DMS53 (cell line): ENCODE results near the gene MRPL36.

Experiments
- DNase-seq: peaks from one replicate; lab custom pipeline; 2025; lab: John Stamatoyannopoulos, UW

Gene MRPL36

DNA sequence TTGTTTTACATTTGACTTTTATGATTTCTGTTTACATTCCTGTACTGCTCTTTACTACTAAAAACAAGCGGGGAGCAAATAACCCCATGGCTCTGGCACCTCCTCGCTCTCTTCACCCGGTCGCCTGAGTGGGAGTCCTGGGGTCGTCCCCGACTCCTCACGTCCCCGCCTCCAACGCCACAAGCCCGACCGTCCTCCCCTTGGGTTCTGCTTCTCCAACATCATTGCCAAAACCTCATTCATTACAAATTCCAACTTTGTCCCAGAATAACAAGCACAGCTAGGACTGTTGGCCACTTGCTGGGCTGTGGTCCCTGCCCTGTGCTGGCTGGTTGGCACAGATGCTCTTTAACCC, 35.1 kb downstream of the MRPL36 start:
- no peak for DNase-seq

DNA sequence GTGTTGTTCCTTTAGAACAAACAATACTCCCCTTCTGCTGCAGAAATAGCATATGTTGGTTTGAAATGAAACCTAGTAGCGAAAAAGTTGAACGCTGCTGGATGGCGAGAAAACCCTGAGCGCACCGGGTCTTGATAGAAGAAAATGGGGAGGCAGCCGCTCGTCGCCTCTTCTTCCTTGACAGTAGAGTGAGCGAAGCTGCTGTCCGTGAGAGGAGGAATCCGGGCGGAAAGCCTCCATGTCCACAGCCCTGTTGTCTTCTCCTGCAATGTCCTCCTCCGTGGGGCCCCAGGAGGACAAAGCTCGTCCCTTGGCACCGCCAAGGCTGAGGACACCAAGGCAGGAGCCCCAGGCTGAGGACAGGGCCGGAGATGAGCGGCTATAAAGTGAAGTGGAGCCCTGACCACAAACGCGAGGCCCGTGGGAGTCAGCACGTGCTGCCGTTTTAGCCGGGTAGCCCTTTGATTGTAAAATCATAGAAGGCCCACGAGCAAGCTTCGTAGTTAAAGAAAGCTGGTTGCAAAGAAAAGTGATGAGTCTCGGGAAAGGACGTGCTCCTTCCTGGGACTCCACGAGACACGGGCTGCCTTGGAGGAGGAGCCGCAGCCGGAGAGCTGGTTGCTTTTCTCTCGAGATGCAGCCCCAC, 35.6 kb downstream of the MRPL36 start:
- DNase-seq, result no peak

DNA sequence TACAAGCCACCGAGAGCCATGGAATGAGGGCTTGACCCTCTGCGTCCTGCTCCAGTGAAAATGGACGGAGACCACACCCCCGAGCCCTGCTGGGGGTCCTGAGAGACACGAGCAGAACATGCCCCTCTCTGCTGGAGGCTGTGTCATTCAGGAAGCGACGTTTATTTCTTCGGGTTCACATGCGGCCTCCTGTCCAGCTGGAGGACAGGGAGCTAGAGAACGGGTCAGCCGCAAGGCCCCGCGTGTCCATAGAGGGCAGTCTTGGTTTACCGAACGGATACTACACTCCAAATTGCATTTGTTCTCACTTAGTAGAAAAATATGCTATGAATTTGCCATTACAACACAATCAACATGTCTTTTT, 36.1 kb downstream of the MRPL36 start:
- peak; percentile 68 for DNase-seq

DNA sequence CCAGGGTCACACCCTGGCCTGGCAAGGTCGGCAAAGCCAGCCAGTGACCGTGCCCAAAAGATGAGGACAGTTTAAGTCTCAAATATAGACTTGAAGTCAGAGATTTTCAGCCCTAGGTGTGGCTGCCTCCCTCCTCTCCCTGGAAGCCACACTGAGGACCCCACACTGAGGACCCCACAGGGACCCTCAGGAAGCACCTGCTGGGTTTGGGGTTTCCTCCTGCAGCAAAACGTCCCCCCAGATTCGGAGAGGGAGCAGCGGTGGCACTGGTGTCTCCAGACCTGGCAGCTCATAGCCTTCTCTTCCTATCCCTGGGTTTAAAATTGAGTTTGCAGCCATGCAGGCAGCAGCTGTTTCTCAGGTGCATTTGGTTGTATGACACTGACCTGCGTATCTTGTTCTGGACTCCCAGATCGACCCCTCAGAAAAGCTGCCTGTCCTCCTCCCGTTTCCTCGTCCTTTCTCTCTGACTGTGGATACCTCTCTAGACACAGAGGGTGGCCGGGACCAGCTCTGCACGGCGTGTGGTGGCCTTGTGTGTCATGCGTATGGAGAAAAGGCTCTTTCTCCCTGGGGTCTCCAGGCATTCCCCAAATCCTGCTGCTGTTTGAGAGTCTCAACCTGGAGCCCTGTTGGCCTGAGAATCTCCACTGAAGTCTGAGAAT, 36.6 kb downstream of the MRPL36 start:
- no peak for DNase-seq

DNA sequence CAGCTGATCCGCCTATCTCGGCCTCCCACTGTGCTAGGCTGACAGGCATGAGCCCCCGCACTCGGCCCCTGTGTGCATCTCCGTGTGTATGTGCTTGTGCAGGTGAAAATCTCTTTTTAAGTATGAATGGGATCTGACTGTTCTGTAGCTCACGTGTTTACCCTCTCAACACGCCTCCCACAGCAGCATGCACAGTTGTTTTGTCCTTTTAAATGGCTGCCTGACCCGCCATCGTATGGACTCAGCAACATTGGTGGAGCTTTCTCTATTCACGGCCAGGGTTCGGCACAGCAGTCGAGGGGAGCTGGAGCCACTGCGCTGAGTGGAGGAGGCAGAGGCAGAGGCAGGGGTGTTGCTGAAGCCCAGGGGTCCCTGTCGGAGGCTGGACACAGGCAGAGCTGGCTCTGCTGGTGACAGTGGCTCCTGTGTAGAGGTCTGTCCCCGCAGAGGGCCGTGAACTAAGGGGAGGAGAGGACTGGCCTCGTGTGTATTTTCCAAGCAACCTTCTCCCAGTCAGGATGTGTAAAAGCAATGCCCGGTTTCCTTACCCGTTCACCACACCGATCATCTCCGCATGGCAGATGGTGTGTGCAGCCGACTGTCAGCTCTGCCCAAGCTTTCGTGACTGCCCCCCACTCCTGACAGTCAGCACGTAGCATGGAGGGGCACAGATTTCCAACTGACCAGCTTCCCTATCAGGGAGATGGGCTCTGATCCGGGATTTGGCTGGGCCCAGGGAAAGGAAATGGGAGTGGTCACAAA, 37.3 kb downstream of the MRPL36 start:
- no peak for DNase-seq

DNA sequence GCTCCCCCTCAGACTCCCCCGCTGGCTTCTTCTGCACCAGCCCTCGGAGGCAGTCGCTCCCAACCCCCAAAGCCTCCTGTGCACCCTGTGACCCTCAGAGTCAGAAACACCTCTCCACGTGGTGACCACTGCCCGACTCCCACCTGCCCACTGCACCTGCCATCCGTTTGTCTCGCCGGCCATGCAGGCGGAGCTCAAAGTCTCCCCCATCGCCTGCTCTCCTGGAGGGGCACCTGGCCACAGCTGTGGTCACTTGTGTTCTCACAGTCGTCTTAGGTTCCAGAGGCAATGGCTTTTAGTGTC, 38.2 kb downstream of the MRPL36 start:
- DNase-seq, result no peak

DNA sequence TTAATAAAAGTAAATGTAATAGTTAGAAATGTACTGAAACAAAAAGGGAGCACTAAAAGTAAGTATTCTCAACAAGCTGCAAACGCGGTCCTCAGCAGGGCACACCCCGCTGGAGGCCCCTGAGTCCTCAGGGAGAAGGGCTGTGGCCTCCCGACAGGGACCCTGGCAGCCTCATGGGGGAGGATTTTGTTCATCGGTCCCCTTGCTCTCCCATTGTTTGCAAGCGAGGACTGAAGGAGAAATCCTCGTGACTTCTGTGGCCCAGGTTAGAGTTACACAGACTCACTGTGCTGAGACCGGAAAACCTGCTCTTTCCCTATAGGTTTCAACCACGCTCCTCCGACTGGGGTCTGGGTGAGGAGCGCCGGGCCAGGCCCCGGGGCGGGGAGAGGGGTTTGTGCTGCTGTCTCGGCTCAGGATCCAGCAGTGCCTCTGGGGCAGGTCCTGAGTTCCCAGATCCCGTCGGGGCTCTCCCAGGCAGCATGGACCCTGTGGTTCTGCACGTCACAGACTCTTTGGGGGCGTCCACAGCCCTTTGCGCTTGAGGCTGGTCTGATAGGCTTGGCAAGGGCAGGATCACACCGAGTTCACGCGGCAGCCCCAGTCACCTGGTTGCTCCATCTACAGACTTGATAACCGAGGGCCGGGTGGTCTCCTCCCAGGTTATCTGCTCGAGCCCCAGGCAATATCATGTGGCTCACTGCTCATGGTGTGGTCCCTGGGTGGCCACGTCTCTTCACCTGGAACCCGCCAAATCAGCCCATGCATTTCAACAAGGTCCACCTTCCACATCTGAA, 38.8 kb downstream of the MRPL36 start:
- no peak for DNase-seq

DNA sequence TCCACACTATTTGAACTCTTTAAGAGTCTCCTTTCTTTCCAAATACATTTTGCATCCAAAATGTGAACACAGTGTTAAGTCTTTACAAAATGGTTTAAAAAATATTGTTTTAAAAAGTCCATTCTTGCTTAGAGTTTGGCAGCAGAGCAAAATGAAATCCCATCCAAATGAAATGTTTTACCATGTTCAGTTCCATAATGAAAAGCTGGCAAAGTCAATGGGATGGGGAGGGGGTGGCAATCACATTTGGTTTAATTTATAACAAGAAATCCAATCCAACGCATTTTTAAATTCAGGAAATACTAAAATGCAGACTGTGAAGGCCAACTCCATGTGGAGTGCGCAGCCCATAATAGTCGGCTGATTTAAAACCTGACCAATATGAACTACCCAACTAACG, 39.4 kb downstream of the MRPL36 start:
- no peak for DNase-seq

DNA sequence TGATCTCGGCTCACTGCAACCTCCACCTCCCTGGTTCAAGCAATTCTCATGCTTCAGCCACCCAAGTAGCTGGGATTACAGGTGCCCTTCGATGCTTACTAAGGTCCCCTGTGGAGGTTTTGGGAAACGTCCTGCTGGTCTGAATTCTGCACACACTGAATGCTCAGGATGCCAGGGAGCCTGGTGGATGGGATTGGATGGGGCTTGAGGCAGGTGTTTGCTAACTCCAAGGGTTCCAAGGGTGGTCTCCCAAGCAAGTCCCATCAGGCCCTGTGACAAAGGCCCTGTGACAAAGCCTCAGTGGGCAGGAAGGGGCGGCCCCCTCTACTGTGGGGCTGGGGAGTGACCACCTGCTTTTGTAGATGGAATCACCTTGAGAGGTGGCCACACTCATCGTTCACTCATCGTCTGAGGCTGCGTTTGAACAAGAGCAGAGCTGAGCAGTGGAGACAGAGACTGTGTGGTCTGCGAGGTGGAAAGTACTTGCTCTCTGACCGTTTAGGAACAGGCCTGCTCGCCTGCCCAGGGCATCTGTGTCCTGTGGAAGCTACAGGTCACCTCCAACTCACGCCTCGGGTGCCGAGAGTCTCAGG, 40.2 kb downstream of the MRPL36 start:
- no peak for DNase-seq

DNA sequence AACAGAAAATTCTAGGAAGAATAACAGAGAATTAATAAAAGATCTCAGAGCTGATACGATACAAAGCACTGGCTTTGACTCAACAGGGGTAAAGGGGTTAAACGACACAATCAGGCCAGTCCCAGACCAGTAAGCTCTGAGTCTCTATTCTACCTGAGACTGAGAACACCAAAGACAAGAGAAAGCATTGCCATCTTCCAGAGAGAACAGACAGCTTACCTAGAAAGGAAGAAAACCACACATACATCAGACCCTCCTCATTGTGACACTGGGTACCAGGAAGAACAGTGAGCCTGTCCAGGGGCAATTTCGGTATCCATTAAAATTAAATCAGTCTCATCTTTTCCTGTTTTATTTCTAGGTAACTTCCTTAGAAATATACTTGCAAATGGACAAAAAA, 41.1 kb downstream of the MRPL36 start:
- DNase-seq, result no peak

DNA sequence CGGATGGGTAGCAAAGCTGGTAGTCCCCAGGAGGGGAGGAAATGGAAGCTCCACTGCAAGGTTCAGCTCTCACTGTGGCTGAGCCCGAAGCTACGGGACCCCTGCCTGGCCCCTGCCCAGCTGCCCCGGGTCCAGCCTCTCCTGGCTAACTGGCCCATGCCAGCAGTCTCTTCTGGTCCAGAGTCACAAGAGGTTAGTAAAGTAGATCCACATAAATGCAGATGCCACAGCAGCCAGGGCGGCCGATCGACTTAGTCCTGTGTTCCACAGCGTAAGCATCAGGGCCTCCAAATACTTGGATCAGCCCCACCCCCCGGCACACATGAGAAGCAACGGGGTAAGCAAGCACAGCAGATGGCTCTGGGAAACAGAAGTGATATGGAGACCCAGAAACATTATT, 42.1 kb downstream of the MRPL36 start:
- no peak for DNase-seq

DNA sequence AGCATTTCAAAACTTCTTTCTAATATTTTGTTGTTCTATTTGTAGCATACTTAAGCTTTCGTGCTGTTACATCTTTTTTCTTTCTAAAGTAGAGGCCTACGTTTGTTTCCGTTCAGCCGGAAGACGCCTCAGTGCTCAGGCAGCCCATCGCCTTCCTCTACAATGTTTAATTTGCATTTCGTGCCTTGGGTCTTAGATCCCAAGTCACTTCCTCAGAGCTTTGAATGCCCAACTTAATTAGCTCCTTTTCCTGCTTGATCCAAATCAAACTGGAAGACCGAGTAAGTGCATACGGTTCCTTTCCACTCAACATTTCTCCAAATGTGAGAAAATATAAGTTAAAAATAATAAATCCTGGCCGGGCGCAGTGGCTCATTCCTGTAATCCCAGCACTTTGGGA, 43.2 kb downstream of the MRPL36 start:
- no peak for DNase-seq

DNA sequence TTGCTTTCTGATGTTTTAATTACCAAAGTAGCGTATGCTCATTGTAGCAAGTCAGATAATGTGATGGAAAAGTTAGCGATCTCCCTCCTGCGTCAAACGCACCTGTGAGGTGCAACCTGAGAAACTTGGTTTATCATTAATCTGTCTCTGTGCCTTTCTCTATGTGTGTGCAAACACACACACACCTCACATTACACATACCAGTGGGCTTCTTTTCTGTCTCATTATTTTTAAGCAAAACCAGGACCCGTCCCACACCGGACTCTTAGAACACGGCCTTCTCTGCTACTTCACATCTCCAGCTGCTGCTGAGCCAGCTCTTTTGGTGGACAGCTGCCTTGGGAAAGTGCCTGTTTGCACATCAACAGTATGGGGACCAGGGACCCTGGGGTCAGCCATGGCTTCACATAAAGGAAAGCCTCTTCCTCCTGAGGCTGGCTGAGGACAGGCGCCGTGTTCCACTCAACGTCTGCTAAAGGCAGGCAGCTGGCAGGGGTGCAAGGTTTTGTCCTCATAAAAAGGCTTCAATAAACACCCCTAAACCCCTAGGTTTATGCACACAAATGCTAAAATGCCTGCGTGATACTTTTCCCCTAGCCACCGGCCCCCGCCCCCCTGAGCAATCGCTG, 44.2 kb downstream of the MRPL36 start:
- DNase-seq, result no peak

DNA sequence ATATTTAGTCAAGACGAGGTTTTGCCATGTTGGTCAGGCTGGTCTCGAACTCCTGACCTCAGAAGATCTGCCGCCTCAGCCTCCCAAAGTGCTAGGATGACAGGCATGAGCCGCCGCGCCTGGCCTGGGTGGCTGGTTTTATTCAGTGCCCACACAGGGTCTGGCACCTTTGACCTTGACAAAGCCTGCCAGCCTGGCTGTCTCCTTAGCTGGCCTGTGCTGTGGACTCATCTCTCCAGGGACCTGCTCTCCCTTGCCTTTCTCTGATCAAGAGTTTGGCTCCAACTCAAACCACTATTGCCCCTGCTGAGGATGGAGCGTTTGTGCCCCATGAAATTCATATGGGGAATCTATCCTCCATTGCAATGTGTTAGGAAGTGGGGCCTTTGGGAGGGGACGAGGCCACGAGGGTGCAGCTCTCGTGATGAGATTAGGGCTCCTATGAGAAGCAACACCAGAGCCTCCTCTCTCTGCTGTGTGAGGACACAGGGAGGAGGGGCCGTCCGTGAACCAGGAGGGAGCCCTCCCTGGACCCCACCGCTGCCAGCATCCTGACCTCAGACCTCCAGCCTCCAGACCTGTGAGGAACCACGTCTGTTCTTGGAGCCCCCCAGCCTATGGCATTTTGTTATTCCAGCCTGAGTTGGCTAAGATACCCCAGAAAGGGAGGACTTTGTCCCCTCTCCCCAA, 45.0 kb downstream of the MRPL36 start:
- DNase-seq, result no peak

DNA sequence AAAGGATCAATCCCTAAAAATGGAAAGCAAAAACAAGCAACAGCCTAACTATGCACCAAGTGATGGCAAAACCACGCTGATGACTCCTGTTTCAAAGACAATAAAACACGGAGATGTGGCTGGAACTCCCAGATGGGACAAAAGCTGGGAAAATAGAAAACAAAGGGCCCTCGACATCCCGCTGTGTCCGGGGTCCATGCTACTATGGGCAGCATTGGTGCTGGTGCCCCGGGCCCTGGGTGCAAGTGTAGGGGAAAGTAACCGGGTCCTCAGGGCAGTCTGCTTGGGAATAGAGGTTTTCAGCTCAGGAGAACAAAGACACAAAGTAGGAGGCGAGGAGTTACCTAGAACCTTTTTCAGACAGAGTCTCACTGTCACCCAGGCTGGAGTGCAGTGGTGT, 46.1 kb downstream of the MRPL36 start:
- DNase-seq, result no peak

DNA sequence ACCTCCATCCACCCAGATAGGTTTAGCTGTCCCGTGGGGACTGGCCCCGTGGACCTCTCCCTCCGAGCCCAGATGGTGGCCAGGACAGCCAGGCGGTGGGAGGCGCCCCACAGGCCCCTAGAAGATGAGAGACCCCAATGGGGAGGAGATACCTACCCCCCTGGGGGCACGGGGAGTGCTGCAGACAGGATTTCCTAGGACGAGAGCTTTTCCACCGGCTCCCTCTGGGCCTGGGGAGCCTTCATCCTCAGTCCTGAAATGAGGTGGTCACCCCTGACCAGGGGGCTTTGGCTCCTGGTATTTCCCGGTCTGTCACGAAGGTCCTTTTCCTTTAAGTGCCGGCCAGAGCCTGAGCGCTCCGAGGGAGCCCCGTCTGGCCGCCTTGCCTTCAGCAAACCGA, 46.8 kb downstream of the MRPL36 start:
- DNase-seq, result no peak

DNA sequence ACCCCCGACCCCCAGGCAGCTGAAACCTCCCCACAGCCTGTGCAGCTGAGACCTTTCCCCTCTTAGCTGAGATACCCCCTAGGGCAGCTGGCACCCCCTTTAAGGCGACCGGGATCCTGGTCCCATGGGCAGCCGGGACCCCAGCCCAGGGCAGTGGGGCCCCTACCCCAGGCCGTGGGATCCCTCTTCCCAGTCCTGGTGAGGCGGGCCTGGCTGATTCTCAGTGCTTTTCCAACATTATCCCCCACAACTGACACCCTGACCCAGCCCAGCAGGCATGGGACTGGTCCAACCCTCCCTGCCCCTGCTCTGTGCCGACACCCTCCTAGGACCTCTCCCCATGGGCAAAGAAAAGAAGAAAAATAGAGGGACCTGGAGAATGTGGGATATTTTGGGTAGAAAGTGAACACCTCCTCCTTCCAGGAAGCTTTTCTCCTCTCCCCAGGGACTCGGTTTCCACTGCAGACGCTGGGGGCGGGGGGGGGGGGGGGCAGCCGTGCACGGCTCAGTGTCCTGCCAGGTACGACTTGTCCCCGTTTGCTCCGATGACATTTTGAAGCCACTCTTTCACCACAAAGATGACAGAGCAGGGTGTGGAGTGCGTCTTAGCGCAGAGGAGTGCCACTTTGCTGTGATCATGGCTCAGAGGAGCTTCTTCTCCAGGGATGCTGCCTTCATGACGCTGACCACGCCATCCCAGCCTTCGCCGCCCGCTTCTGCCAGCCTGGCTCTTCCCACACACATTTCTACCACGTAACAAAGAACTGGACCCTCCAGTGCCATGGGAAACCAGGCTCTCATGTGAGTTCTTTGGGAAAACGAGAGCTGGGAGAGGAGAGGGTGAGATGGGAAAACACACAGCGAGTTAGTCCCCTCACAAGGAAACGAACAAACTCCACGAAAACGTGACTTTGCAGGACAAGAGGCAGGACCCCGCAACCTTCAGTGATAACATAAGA, 47.5 kb downstream of the MRPL36 start:
- DNase-seq, result no peak

DNA sequence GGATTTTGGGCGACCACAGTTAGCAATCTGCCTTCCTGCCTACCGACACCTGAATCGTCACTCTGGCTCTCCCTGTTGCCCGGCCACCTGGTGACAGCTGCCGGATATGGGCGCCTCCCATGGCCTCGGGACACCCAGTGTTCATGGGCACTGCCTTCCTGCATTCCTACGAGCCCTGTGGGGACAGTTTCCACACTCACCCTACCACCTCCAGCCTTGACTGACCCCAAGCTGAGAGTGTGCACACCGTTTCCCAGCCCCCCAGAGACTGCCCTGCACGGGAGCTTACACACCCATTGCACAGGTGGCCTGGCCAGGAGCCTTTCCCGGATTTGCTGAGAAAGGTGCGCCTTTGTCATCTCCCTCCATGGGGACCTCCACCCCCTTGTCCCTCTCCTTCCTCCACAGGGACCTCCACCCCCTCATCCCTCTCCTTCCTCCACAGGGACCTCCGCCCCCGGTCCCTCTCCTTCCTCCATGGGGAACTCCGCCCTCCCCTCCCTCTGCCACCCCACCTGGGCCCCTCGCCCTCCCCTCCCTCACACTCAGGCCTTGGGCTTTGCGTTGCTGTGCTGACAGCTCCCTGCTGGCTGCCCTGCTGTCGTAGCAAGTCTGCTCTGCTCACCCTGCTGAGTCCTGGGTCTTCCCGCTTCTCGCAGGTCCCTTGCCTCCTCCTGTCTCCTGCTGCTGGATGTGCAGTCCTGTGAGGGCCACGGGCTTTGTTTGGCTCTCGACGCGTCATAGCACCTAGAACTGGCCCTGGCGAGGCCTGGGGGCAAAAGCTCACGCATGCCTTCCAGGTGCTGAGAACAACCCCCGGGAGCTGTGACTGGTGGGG, 48.4 kb downstream of the MRPL36 start:
- DNase-seq, result peak; percentile 34

DNA sequence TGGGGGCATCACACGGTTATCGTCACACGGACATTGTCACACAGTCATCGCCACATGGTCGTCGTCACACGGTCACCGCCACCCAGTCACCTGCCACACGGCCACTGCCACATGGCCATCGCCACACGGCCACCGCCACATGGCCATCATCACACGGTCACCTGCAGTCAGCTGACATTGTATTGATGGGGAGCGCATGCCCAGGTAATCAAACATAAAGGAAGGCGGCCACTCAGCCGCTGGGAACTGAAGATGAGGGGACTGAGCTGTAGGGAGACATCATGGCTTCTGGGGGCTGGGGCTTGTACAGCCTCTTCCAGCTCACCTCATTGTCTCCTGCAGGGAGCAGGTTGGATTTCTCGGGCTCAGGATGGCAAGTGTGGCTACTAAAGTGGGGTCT, 49.2 kb downstream of the MRPL36 start:
- no peak for DNase-seq
